Muscle layer of duodenum (tissue), 2 donors: Measurements from ENCODE around the gene GHITM.
"Not testable (repeated sequence)": the region's sequence is repeated elsewhere in the genome, so short reads cannot be mapped to it uniquely, and the experiment has no call there.

Source experiments
- H3K27ac ChIP-seq: one replicate; pipeline ENCODE4 v1.7.0; 2013; ENCODE audit warnings: mild to moderate bottlenecking, low read length
- H3K27me3 ChIP-seq: one replicate; pipeline ENCODE4 v1.7.0; 2013; ENCODE audit warnings: low read depth, mild to moderate bottlenecking, control low read depth, low read length
- H3K36me3 ChIP-seq, 2 donors: one replicate each; pipeline ENCODE4 v1.7.0; 2013; ENCODE audit warnings: low read length in 2 of 2, control low read depth in 1 of 2, mild to moderate bottlenecking in 1 of 2; ENCODE audit not compliant: insufficient read depth in 2 of 2, control insufficient read depth in 1 of 2
- H3K4me1 ChIP-seq, 2 donors: one replicate each; pipeline ENCODE4 v1.7.0; 2013; ENCODE audit warnings: low read length in 2 of 2, mild to moderate bottlenecking in 2 of 2, control low read depth in 1 of 2, moderate library complexity in 1 of 2; ENCODE audit not compliant: insufficient read depth in 2 of 2, control insufficient read depth in 1 of 2
- H3K4me3 ChIP-seq, 2 donors: one replicate each; pipeline ENCODE4 v1.7.0; 2013; ENCODE audit warnings: low read length in 2 of 2, low read depth in 1 of 2, mild to moderate bottlenecking in 1 of 2
- H3K9me3 ChIP-seq, 2 donors: one replicate each; pipeline ENCODE4 v1.7.0; 2013; ENCODE audit warnings: low read length in 2 of 2, control low read depth in 1 of 2, mild to moderate bottlenecking in 1 of 2; ENCODE audit not compliant: control insufficient read depth in 1 of 2
- donor health status: healthy.

Gene GHITM

GRCh38 chr10:84177541-84178141 lies 38.3 kb downstream of the GHITM start:
- no peaks in the 10 kb centered on the region for H3K9me3 ChIP-seq
- H3K27me3 ChIP-seq: no peaks in the 10 kb centered on the region
- H3K4me3 ChIP-seq: no peak overlapping the region
- H3K36me3 ChIP-seq: no peaks in the 10 kb centered on the region
- H3K4me1 ChIP-seq: no peaks in the 10 kb centered on the region
- no peak overlapping the region for H3K27ac ChIP-seq

DNA sequence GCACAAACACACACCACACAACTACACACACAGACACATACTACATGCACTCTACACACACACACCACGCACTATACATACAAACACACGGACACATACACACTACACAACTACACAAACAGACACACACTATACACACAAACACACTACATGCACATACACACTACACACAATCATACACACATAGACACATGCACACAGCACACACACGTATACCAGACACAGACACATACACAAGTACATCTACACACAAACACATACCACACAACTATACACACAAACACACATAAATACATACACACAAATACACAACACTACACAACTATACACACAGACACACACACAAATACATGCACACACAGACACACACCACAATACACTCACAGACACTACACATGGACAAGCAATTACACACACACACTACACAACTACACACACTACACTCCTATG lies 38.9 kb downstream of the GHITM start:
- Histone ChIP-seq H3K27ac (no peak overlapping the region), H3K36me3 (no peaks in the 10 kb centered on the region), H3K4me3 (no peak overlapping the region), H3K27me3 (no peaks in the 10 kb centered on the region), H3K9me3 (no peaks in the 10 kb centered on the region), H3K4me1 (no peaks in the 10 kb centered on the region)

DNA sequence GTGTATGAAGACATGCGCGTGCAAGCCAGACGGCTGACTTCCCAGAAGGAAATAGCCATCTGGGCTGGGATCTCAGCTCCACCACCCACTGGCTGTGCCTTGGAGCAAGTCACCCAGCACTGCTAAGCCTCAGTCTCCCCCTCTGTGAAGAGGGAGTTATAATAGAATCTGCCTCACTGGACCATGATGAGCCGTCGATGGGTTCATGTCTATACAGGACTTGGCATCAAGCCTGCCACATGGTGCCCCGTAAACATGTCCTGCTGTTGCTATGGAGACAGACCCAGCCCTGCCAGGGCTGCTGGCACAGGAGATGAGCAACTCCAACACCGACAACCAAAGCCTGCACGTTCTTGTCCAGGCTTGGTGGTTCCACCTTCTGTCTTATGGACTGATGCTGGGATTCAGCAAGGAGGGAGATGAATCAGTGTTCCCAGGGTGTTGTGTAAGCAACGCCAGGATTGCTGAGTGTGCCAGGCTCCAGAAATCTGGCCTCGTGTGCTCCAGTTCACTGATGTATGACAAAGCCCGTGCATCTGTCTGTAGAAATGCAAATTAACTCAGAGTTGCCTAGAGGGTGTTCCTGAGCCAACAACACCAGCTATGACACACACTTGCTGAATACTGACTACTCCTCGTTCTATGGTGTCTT lies 39.9 kb downstream of the GHITM start:
- Histone ChIP-seq H3K4me1 (no peaks in the 10 kb centered on the region), H3K4me3 (no peak overlapping the region), H3K27ac (no peak overlapping the region), H3K36me3 (no peaks in the 10 kb centered on the region), H3K9me3 (no peaks in the 10 kb centered on the region), H3K27me3 (no peaks in the 10 kb centered on the region)

DNA sequence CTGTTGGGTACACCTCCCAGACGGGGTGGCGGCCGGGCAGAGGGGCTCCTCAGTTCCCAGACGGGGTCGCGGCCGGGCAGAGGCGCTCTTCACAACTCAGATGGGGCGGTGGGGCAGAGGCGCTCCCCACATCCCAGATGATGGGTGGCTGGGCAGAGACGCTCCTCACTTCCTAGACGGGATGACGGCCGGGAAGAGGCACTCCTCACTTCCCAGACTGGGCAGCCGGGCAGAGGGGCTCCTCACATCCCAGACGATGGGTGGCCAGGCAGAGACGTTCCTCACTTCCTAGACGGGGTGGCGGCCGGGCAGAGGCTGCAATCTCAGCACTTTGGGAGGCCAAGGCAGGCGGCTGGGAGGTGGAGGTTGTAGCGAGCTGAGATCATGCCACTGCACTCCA lies 41.1 kb downstream of the GHITM start:
- not testable (repeated sequence) for H3K27me3 ChIP-seq, H3K27ac ChIP-seq, H3K9me3 ChIP-seq

DNA sequence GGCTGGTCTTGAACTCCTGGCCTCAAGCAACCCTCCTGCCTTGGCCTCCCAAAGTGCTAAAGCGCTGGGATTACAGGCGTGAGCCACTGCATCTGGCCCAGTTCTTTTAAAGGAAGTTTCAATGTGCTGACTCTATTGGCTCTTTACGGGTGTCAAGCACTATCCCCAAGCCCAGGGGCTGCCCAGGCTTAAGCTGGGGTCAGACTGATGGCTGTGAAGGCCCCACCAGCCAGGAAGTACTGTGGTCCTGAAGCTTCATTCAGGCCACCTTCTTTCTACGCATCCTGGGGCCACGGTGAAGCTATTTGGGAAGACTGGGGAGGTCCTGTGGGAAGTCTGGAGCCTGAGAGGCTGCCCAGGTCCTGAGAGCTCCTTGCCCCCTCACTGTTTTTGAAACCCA lies 42.3 kb downstream of the GHITM start:
- no peaks in the 10 kb centered on the region for H3K4me1 ChIP-seq
- H3K36me3 ChIP-seq: no peaks in the 10 kb centered on the region
- H3K27ac ChIP-seq: no peak overlapping the region
- no peak overlapping the region for H3K4me3 ChIP-seq
- H3K27me3 ChIP-seq: no peaks in the 10 kb centered on the region
- no peaks in the 10 kb centered on the region for H3K9me3 ChIP-seq

More for the DNA sequence above, 41.1 kb downstream of the GHITM start:
- H3K4me1 ChIP-seq, H3K4me3 ChIP-seq, H3K36me3 ChIP-seq: not testable (repeated sequence)

DNA sequence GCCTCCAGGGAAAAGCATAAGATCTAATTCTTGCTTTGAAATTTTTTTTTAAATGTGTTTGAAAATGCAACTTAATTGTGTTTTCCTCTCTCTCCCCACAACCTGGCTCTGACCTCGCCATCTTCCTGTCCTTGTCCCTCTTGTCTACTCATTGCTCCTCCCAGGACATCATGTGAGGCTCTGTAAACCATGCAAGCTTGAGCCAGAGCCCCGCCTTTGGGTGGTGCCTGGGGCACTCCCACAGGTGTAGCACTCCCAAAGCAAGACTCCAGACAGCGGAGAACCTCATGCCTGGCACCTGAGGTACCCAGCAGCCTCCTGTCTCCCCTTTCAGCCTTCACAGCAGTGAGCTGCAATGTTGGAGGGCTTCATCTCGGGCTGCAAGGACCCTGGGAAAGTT lies 45.2 kb downstream of the GHITM start:
- no peaks in the 10 kb centered on the region for H3K36me3 ChIP-seq
- H3K27ac ChIP-seq: no peak overlapping the region
- H3K9me3 ChIP-seq: no peaks in the 10 kb centered on the region
- no peak overlapping the region for H3K4me3 ChIP-seq
- H3K27me3 ChIP-seq: no peaks in the 10 kb centered on the region
- no peaks in the 10 kb centered on the region for H3K4me1 ChIP-seq

DNA sequence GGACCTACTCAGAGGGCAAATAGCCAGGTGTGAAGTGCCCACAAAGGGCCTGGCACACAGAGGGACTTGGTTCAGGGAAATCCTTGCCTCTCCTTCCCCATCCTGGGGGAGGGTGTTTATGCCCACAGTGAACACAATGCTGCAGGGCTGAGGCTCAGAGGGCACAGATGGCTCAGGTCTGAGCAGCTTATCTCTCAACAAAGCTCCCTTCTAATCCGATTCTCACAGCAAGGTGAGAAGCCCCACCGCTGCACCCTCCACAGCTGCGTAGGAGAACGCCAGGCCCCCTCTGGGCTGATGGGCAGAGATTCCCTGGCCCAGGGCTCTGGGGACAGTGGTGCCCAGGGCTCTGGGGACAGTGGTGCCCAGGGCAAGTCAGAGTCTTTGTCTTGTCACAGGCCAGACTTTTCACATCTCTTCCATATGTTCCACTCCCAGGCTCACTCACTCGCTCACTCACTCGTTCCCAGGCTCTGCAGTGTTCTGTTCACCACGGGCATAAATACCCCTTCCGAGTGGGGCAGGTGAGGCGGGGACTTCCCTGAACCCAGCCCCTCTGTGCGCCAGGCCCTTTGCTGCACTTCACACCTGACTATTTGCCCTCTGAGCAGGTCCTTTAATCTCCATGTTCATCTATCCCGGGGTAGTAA lies 46.3 kb downstream of the GHITM start:
- Histone ChIP-seq H3K27me3 (no peaks in the 10 kb centered on the region), H3K9me3 (no peaks in the 10 kb centered on the region)

GRCh38 chr10:84188815-84189214 lies 49.5 kb downstream of the GHITM start:
- Histone ChIP-seq H3K27me3 (peaks cover 11% of the 10 kb centered on the region), H3K4me1 (no peaks in the 10 kb centered on the region), H3K4me3 (no peak overlapping the region), H3K9me3 (no peaks in the 10 kb centered on the region), H3K36me3 (no peaks in the 10 kb centered on the region), H3K27ac (no peak overlapping the region)

More for the DNA sequence above, 46.3 kb downstream of the GHITM start:
- Histone ChIP-seq H3K4me1 (no peaks in the 10 kb centered on the region), H3K27ac (no peak overlapping the region), H3K36me3 (no peaks in the 10 kb centered on the region), H3K4me3 (no peak overlapping the region)

GRCh38 chr10:84190621-84191020 lies 51.3 kb downstream of the GHITM start:
- Histone ChIP-seq H3K4me3 (no peak overlapping the region), H3K4me1 (peaks cover 0 to 10% of the 10 kb centered on the region in 2 donors), H3K36me3 (no peaks in the 10 kb centered on the region), H3K9me3 (no peaks in the 10 kb centered on the region), H3K27me3 (peaks cover 27% of the 10 kb centered on the region), H3K27ac (no peak overlapping the region)

GRCh38 chr10:84191106-84191505 lies 51.8 kb downstream of the GHITM start:
- Histone ChIP-seq H3K27ac (no peak overlapping the region), H3K9me3 (no peaks in the 10 kb centered on the region), H3K36me3 (no peaks in the 10 kb centered on the region), H3K27me3 (peaks cover 31% of the 10 kb centered on the region), H3K4me3 (no peak overlapping the region), H3K4me1 (peaks cover 0 to 10% of the 10 kb centered on the region in 2 donors)

DNA sequence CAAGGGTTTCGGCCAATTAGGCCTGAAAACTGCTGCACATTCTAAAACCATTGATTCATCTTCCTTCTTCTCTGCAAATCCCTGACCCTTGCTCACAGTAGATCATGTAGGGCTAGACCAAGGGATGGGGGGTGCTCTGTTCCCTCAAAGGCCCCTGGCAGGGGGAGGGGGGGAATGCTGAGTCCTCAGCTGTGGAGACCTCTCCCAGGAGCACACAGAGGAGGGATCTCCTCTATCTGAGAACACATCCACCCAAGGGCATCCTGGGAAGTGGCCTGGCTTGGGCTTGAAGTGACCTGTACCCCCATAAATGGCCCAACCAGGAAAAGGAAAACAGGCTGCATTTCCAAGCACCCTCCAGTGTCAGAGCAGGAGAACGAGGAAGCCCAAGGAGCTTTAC lies 54.0 kb downstream of the GHITM start:
- Histone ChIP-seq H3K4me3 (no peak overlapping the region), H3K9me3 (no peaks in the 10 kb centered on the region), H3K36me3 (no peaks in the 10 kb centered on the region), H3K4me1 (peaks cover 0 to 10% of the 10 kb centered on the region in 2 donors), H3K27ac (no peak overlapping the region), H3K27me3 (peaks cover 35% of the 10 kb centered on the region)
